PC-3 (cell line): Measurements from ENCODE around the gene PAQR3. TPM values are rescaled to one million over a fixed set of nuclear protein-coding genes. Genes with fewer than 3 reads are reported as not detected.

Experiments used
- ATAC-seq: fragments of 200-7000 bp; cut with Tn5 transposase; 2 replicates; pipeline ENCODE4 v1.9.1; 2020; ENCODE audit warnings: mild to moderate bottlenecking, moderate library complexity
- BruUV-seq: library from RNA; stranded (reverse); fragments of 400-500 nt; replicated peaks from 2 replicates; lab custom pipeline; 2021; lab: Mats Ljungman, UMichigan
- CTCF ChIA-PET: fragments of 300-600 bp; sonication (Branson Sonifier 250); formaldehyde crosslinking; loops from one replicate; lab custom pipeline; 2022; ENCODE audit warnings: antibody characterized with exemption; lab: Charles Lee
- POLR2A ChIA-PET: fragments of 300-600 bp; sonication (Branson Sonifier 250); formaldehyde crosslinking; loops from one replicate; lab custom pipeline; 2022; ENCODE audit warnings: antibody characterized with exemption; ENCODE audit not compliant: unreplicated experiment; lab: Charles Lee
- DNase-seq: peaks from one replicate; pipeline ENCODE4 v3.0.0-alpha.2; 2015
- H2AFZ ChIP-seq: fragments of 300-600 bp; sonication (generic); 2 replicates; pipeline ENCODE4 v1.6.0; 2016; ENCODE audit warnings: antibody characterized with exemption, low read length
- H3F3A ChIP-seq: fragments of 300-600 bp; sonication (generic); one replicate; pipeline ENCODE4 v1.6.0; 2017; ENCODE audit warnings: antibody characterized with exemption, low read length, control low read depth, mild to moderate bottlenecking; ENCODE audit not compliant: unreplicated experiment
- H3K27ac ChIP-seq: fragments of 300-600 bp; sonication (generic); 2 replicates; pipeline ENCODE4 v1.5.1; 2016; ENCODE audit warnings: mild to moderate bottlenecking, low read length
- H3K27me3 ChIP-seq: fragments of 300-600 bp; sonication (generic); 2 replicates; pipeline ENCODE4 v1.6.1; 2016; ENCODE audit warnings: low read length, mixed read lengths
- H3K36me3 ChIP-seq: fragments of 300-600 bp; sonication (generic); 2 replicates; pipeline ENCODE4 v1.6.1; 2016; ENCODE audit warnings: low read depth, mixed run types, low read length, mixed read lengths
- H3K4me1 ChIP-seq: fragments of 300-600 bp; sonication (generic); 2 replicates; pipeline ENCODE4 v1.5.1; 2016; ENCODE audit warnings: low read length; ENCODE audit not compliant: insufficient read depth
- H3K4me2 ChIP-seq: fragments of 300-600 bp; sonication (generic); 2 replicates; pipeline ENCODE4 v1.6.0; 2016; ENCODE audit warnings: low read length
- H3K4me3 ChIP-seq: fragments of 300-600 bp; sonication (generic); 2 replicates; pipeline ENCODE4 v1.5.1; 2016; ENCODE audit warnings: mild to moderate bottlenecking, low read length, mixed read lengths
- H3K79me2 ChIP-seq: fragments of 300-600 bp; sonication (generic); 2 replicates; pipeline ENCODE4 v1.6.1; 2017; ENCODE audit warnings: low read length, mixed read lengths
- H3K9ac ChIP-seq: fragments of 300-600 bp; sonication (generic); 2 replicates; pipeline ENCODE4 v1.6.0; 2016; ENCODE audit warnings: mild to moderate bottlenecking, low read length
- H3K9me2 ChIP-seq: fragments of 300-600 bp; sonication (generic); replicated peaks from 2 replicates; pipeline ENCODE4 v1.6.1; 2016; ENCODE audit warnings: mixed run types, low read length, mixed read lengths
- H3K9me3 ChIP-seq: fragments of 300-600 bp; sonication (generic); 2 replicates; pipeline ENCODE4 v1.6.1; 2016; ENCODE audit warnings: low read length, mixed read lengths
- H4K20me1 ChIP-seq: fragments of 300-600 bp; sonication (generic); 2 replicates; pipeline ENCODE4 v1.6.1; 2016; ENCODE audit warnings: low read length, mixed read lengths
- CTCF ChIP-seq: fragments of 300-600 bp; sonication (generic); conservative IDR thresholded peaks from 2 replicates; pipeline ENCODE4 v1.5.1; 2017; ENCODE audit warnings: antibody characterized with exemption, low read depth, mild to moderate bottlenecking, low read length
- EZH2 ChIP-seq: fragments of 300-600 bp; sonication (generic); IDR thresholded peaks from one replicate; pipeline ENCODE4 v1.6.1; 2017; ENCODE audit warnings: antibody characterized with exemption, mild to moderate bottlenecking, low read length; ENCODE audit not compliant: unreplicated experiment
- EZH2phosphoT487 ChIP-seq: fragments of 300-600 bp; sonication (generic); IDR thresholded peaks from 2 replicates; pipeline ENCODE4 v1.6.1; 2018; ENCODE audit warnings: mild to moderate bottlenecking, antibody characterized with exemption, low read length, borderline replicate concordance
- intact Hi-C: fragments of 100-400 bp; cut with micrococcal nuclease; formaldehyde crosslinking; loops from 2 replicates; pipeline ENCODE4 v1.9.0; 2023
- total RNA-seq: library from RNA; depleted of rRNA; stranded (reverse); fragments of >200 nt; gene quantifications from 2 replicates; pipeline ENCODE4 v1.2.3, GENCODE V29; 2014

The PAQR3 gene
- total RNA-seq, 1 experiment from 2014 or later: 16.9 TPM

- Histone ChIP-seq H3K4me3 (no peak overlapping the region), H3K79me2 (no peaks in the 10 kb centered on the region), H3K4me2 (no peak overlapping the region), H3K9me2 (no peaks in the 10 kb centered on the region), H4K20me1 (no peaks in the 10 kb centered on the region), H3K9ac (no peak overlapping the region), H3K27me3 (no peaks in the 10 kb centered on the region), H3K27ac (no peak overlapping the region), H3K4me1 (no peaks in the 10 kb centered on the region), H2AFZ (no peak overlapping the region), H3K9me3 (no peaks in the 10 kb centered on the region), H3F3A (no peaks in the 10 kb centered on the region), H3K36me3 (no peaks in the 10 kb centered on the region)
- intact Hi-C loops: no loop called here
- ChIA-PET POLR2A (no interaction called here), CTCF (no interaction called here)
- DNase-seq (no peak), ATAC-seq (no peak)
- no peak for TF ChIP-seq EZH2
- TF ChIP-seq EZH2phosphoT487: no peak
- no peak for TF ChIP-seq CTCF
- no TSS peak for BruUV-seq
These were observed 31.6 kb downstream of the PAQR3 start for GRCh38 chr4:78907638-78908037.

DNA sequence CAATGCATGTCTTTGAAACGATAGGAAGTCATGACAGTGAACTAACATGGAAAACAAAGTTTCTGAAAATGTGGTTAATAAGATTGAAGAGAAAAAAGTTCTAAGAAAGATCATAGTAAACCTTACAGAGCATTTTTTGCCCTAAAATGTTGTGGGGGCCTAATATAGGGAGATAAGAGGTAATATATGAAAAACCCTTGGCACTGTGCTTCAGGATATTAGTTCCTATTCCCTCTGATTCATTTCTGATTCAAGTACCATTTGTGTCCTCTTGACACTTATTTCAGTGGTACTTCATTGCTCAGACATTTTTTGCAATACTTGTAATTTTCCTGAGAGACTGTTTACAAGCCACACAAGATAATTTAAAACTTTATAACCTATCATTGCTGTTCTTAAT, 35.1 kb downstream of the PAQR3 start:
- H3K4me3 ChIP-seq: no peak overlapping the region
- DNase-seq (no peak), ATAC-seq (no peak)
- H3F3A ChIP-seq: no peaks in the 10 kb centered on the region
- H3K9ac ChIP-seq: no peak overlapping the region
- H3K9me3 ChIP-seq: no peaks in the 10 kb centered on the region
- H3K27me3 ChIP-seq: no peaks in the 10 kb centered on the region
- CTCF ChIA-PET: no interaction called here
- no peaks in the 10 kb centered on the region for H4K20me1 ChIP-seq
- TF ChIP-seq CTCF: no peak
- TF ChIP-seq EZH2: no peak
- no peak for TF ChIP-seq EZH2phosphoT487
- BruUV-seq: no TSS peak
- H3K9me2 ChIP-seq: no peaks in the 10 kb centered on the region
- no peaks in the 10 kb centered on the region for H3K79me2 ChIP-seq
- H3K4me2 ChIP-seq: no peak overlapping the region
- POLR2A ChIA-PET: no interaction called here
- H3K27ac ChIP-seq: no peak overlapping the region
- intact Hi-C loops: no loop called here
- no peak overlapping the region for H2AFZ ChIP-seq
- H3K36me3 ChIP-seq: no peaks in the 10 kb centered on the region
- H3K4me1 ChIP-seq: no peaks in the 10 kb centered on the region

GRCh38 chr4:78902298-78902697, 36.9 kb downstream of the PAQR3 start:
- BruUV-seq: no TSS peak
- Histone ChIP-seq H3K9me2 (no peaks in the 10 kb centered on the region), H3F3A (no peaks in the 10 kb centered on the region), H2AFZ (no peak overlapping the region), H3K27ac (no peak overlapping the region), H3K27me3 (no peaks in the 10 kb centered on the region), H3K36me3 (no peaks in the 10 kb centered on the region), H3K4me3 (no peak overlapping the region), H4K20me1 (no peaks in the 10 kb centered on the region), H3K9me3 (no peaks in the 10 kb centered on the region), H3K4me2 (no peak overlapping the region), H3K79me2 (no peaks in the 10 kb centered on the region), H3K4me1 (no peaks in the 10 kb centered on the region), H3K9ac (no peak overlapping the region)
- DNase-seq: no peak
- TF ChIP-seq CTCF: no peak
- TF ChIP-seq EZH2phosphoT487: no peak
- TF ChIP-seq EZH2: no peak
- ChIA-PET CTCF (no interaction called here), POLR2A (no interaction called here)
- ATAC-seq: no peak
- intact Hi-C loops: no loop called here
